RWPE1 (cell line): Measurements from ENCODE around the gene EPM2AIP1.
"Not testable (repeated sequence)": the region's sequence is repeated elsewhere in the genome, so short reads cannot be mapped to it uniquely, and the experiment has no call there.

Experiments used
- CTCF ChIA-PET: fragments of 350-600 bp; sonication (Branson Sonifier 250); formaldehyde crosslinking; extraction: SDS; loops from one replicate; lab custom pipeline; 2021; lab: Yijun Ruan, JAX
- POLR2A ChIA-PET: fragments of 400-600 bp; formaldehyde crosslinking; extraction: SDS; loops from one replicate; lab custom pipeline; 2020; ENCODE audit warnings: antibody characterized with exemption; ENCODE audit not compliant: low non-redundant PET; lab: Yijun Ruan, JAX
- DNase-seq: peaks from one replicate; pipeline ENCODE4 v3.0.0; 2012; ENCODE audit warnings: low spot score
- H3K27ac ChIP-seq: fragments of 450-650 bp; 2 replicates; pipeline ENCODE4 v1.5.1; 2017
- CTCF ChIP-seq: fragments of 450-650 bp; conservative IDR thresholded peaks from 2 replicates; pipeline ENCODE4 v1.5.1; 2017; ENCODE audit warnings: low read depth, mild to moderate bottlenecking

EPM2AIP1 gene

GRCh38 chr3:36957862-36958686 lies 34.9 kb downstream of the EPM2AIP1 start:
- POLR2A ChIA-PET, result no interaction called here
- TF ChIP-seq CTCF, result no peak
- DNase-seq, result peak; percentile 57
- H3K27ac ChIP-seq, result no peak overlapping the region
- CTCF ChIA-PET, result interaction anchor here (0.6 to 1.4 kb wide), 8 partner anchors 10 to 377 kb away, joined by 3 to 4 read pairs (median 3); no protein-coding TSS in a partner anchor

GRCh38 chr3:36957063-36957462 lies 35.9 kb downstream of the EPM2AIP1 start:
- CTCF ChIA-PET, result no interaction called here
- DNase-seq, result no peak
- no peak for TF ChIP-seq CTCF
- H3K27ac ChIP-seq, result no peak overlapping the region
- POLR2A ChIA-PET, result no interaction called here

- TF ChIP-seq CTCF, result no peak
- CTCF ChIA-PET, result no interaction called here
- no peak overlapping the region for H3K27ac ChIP-seq
- DNase-seq, result no peak
- POLR2A ChIA-PET, result no interaction called here
Observed at GRCh38 chr3:36956155-36956554, 36.8 kb downstream of the EPM2AIP1 start.

GRCh38 chr3:36954452-36955134 lies 38.3 kb downstream of the EPM2AIP1 start:
- DNase-seq, result no peak
- TF ChIP-seq CTCF, result no peak
- no peak overlapping the region for H3K27ac ChIP-seq
- ChIA-PET CTCF (no interaction called here), POLR2A (no interaction called here)

- H3K27ac ChIP-seq, DNase-seq, POLR2A ChIA-PET: not testable (repeated sequence)
- CTCF ChIA-PET, result interaction anchor here (0.7 kb wide), 2 partner anchors 10 to 271 kb away, joined by 3 to 4 read pairs; no protein-coding TSS in a partner anchor
Observed at GRCh38 chr3:36947814-36948213, 45.1 kb downstream of the EPM2AIP1 start.

- POLR2A ChIA-PET, result no interaction called here
- H3K27ac ChIP-seq, result no peak overlapping the region; the same call in 1 of the 2 replicates
- DNase-seq, result no peak
- TF ChIP-seq CTCF, result no peak
- CTCF ChIA-PET, result interaction anchor here (0.6 kb wide), 1 partner anchor 43 kb away, joined by 3 read pairs; no protein-coding TSS in a partner anchor
Observed at GRCh38 chr3:36945333-36945980, 47.5 kb downstream of the EPM2AIP1 start.
